HepG2 (cell line): ENCODE measurements around the gene ZNF341. TPM values are rescaled to one million over a fixed set of nuclear protein-coding genes. Genes with fewer than 3 reads are reported as not detected.

Experiments used
- ATM ChIP-seq: fragments of 450-650 bp; IDR thresholded peaks from 2 replicates; pipeline ENCODE4 v1.7.1; 2017; ENCODE audit warnings: mild to moderate bottlenecking, borderline replicate concordance
- HNRNPUL1 ChIP-seq: fragments of 200-400 bp; formaldehyde crosslinking; IDR thresholded peaks from 2 replicates; pipeline ENCODE4 v1.6.1; 2017; ENCODE audit warnings: low read depth, mild to moderate bottlenecking, low read length, moderate library complexity
- KMT2B ChIP-seq: IDR thresholded peaks from 2 replicates; pipeline ENCODE4 v1.6.1; 2016; ENCODE audit warnings: missing genetic modification reagents, missing compliant biosample characterization
- MBNL3 ChIP-seq: fragments of 250-450 bp; sonication (Bioruptor Pico); conservative IDR thresholded peaks from 2 replicates; pipeline ENCODE4 v1.8.0; 2022; ENCODE audit warnings: mild to moderate bottlenecking, inconsistent platforms
- MED8 ChIP-seq: sonication (generic); formaldehyde crosslinking; IDR thresholded peaks from 2 replicates; pipeline ENCODE4 v1.8.1; 2023; ENCODE audit warnings: mild to moderate bottlenecking, missing genetic modification reagents; ENCODE audit not compliant: insufficient replicate concordance
- NCOA2 ChIP-seq: sonication (generic); formaldehyde crosslinking; IDR thresholded peaks from 2 replicates; pipeline ENCODE4 v1.8.0; 2022; ENCODE audit warnings: inconsistent platforms
- NFYC ChIP-seq: IDR thresholded peaks from 2 replicates; pipeline ENCODE4 v1.6.1; 2016; ENCODE audit warnings: missing genetic modification reagents, missing compliant biosample characterization
- PITX1 ChIP-seq: sonication (generic); formaldehyde crosslinking; IDR thresholded peaks from 2 replicates; pipeline ENCODE4 v1.5.1; 2020; ENCODE audit warnings: mild to moderate bottlenecking, missing genetic modification reagents
- RERE ChIP-seq: IDR thresholded peaks from 2 replicates; pipeline ENCODE4 v1.6.1; 2016; ENCODE audit warnings: low read depth, missing genetic modification reagents, missing compliant biosample characterization
- SCMH1 ChIP-seq: sonication (generic); formaldehyde crosslinking; IDR thresholded peaks from 2 replicates; pipeline ENCODE4 v1.9.0; 2021; ENCODE audit warnings: missing genetic modification reagents, mild to moderate bottlenecking, borderline replicate concordance
- TARDBP ChIP-seq: sonication (generic); formaldehyde crosslinking; IDR thresholded peaks from 2 replicates; pipeline ENCODE4 v1.8.0; 2022; ENCODE audit warnings: mild to moderate bottlenecking, missing genetic modification reagents
- XBP1 ChIP-seq: sonication (generic); formaldehyde crosslinking; IDR thresholded peaks from 2 replicates; pipeline ENCODE4 v1.5.0; 2020; ENCODE audit warnings: missing genetic modification reagents
- YEATS2 ChIP-seq: sonication (generic); formaldehyde crosslinking; IDR thresholded peaks from 2 replicates; pipeline ENCODE4 v1.4.0; 2020; ENCODE audit warnings: missing genetic modification reagents, borderline replicate concordance
- ZFP36 ChIP-seq: fragments of 150-350 bp; IDR thresholded peaks from 2 replicates; pipeline ENCODE4 v1.6.1; 2018; ENCODE audit warnings: borderline replicate concordance, low read length, low read depth; ENCODE audit not compliant: partially characterized antibody
- ZKSCAN1 ChIP-seq: fragments of 150-350 bp; IDR thresholded peaks from 2 replicates; pipeline ENCODE4 v1.6.1; 2014; ENCODE audit warnings: low read length
- ZNF34 ChIP-seq: sonication (generic); formaldehyde crosslinking; IDR thresholded peaks from 2 replicates; pipeline ENCODE4 v1.4.0; 2020; ENCODE audit warnings: mild to moderate bottlenecking, missing genetic modification reagents, borderline replicate concordance
- ZNF383 ChIP-seq: sonication (generic); formaldehyde crosslinking; IDR thresholded peaks from 2 replicates; pipeline ENCODE4 v1.4.0; 2020; ENCODE audit warnings: missing genetic modification reagents, mild to moderate bottlenecking, borderline replicate concordance
- ZNF577 ChIP-seq: sonication (generic); formaldehyde crosslinking; IDR thresholded peaks from 2 replicates; pipeline ENCODE4 v1.4.0; 2020; ENCODE audit warnings: mild to moderate bottlenecking, low read depth, missing genetic modification reagents, borderline replicate concordance
- ZNF678 ChIP-seq: sonication (generic); formaldehyde crosslinking; IDR thresholded peaks from 2 replicates; pipeline ENCODE4 v1.4.0; 2020; ENCODE audit warnings: mild to moderate bottlenecking, missing genetic modification reagents
- polyA plus RNA-seq, 8 experiments: library from polyadenylated mRNA; depleted of rRNA in 3 of 8; stranded (reverse) in 7 of 8; unstranded in 1 of 8; fragments of >200 nt; fragmentation: Illumina TruSeq in 4 of 8; extraction: Trizol in 4 of 8; gene quantifications; 2 replicates each; pipeline versions ENCODE4 v1.2.1 to v1.2.3, GENCODE V29; 2011 to 2016; ENCODE audit warnings: low read depth in 4 of 8, missing spikeins in 1 of 8, mixed read lengths in 1 of 8; ENCODE audit not compliant: insufficient read depth in 1 of 8
- total RNA-seq, 5 experiments: library from RNA; depleted of rRNA; stranded (reverse); fragments of >200 nt; fragmentation: Illumina TruSeq; extraction: Trizol; gene quantifications; 2 replicates each; pipeline ENCODE4 v1.2.3, GENCODE V29; 2016; ENCODE audit warnings: low read depth in 1 of 5
- TF ChIP-seq, protein P1 (sequence below): IDR thresholded peaks from 2 replicates; pipeline ENCODE4 v1.6.1; 2016; ENCODE audit warnings: missing compliant biosample characterization, missing genetic modification reagents, borderline replicate concordance
- TF ChIP-seq, protein P2 (sequence below): sonication (generic); formaldehyde crosslinking; conservative IDR thresholded peaks from 2 replicates; pipeline ENCODE4 v1.8.0; 2022; ENCODE audit warnings: missing genetic modification reagents

The ZNF341 gene
- total and polyA plus RNA-seq, 2 of the 13 experiments (the other 11 are each of a cell fraction or from before 2014, with no cell fraction given) = 1.1 to 2.2 TPM

DNA sequence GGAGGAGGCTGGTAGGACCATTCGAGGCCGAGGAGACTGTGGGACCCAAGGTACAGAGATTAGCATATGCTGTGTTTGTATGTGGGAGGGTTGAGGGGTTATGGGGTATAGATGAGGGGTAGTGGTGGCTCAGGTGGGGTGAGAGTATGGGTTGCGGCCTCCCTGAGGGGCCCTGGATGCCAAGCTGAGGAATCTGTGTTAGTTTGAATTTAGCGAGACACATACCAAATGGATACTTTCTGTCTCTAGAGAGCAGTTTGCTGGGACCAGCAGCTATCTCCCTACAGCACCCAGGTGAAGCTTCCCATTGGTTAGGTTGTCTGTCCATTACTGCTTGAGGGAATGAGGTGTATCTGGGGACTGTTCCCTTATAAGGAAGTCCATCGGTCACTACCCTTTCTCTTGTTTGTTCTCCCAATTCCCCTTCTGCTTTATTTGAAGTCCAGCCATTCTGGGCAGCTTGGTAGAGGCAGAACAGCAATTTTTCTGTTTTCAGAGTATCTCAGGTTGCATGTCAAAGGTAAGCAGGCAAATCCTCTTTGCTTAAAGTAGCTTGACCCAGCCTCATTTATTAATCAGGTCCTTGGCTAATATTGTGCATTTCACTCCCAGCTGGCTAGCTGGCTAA, 94.6 kb downstream of the ZNF341 start (continued):
- no peak for TF ChIP-seq XBP1 (CRISPR knock-in tag)
- TF ChIP-seq SCMH1 (CRISPR knock-in tag) = no peak
- TF ChIP-seq TARDBP (CRISPR knock-in tag) = no peak
- TF ChIP-seq ZNF383 (CRISPR knock-in tag) = no peak
- TF ChIP-seq PITX1 (CRISPR knock-in tag) = no peak; the same call in 1 of the 2 replicates
- TF ChIP-seq NCOA2 = no peak
- TF ChIP-seq HNRNPUL1 = no peak
- no peak for TF ChIP-seq ATM
- peak; percentile 84 for TF ChIP-seq NFYC
- TF ChIP-seq, protein P1, sequence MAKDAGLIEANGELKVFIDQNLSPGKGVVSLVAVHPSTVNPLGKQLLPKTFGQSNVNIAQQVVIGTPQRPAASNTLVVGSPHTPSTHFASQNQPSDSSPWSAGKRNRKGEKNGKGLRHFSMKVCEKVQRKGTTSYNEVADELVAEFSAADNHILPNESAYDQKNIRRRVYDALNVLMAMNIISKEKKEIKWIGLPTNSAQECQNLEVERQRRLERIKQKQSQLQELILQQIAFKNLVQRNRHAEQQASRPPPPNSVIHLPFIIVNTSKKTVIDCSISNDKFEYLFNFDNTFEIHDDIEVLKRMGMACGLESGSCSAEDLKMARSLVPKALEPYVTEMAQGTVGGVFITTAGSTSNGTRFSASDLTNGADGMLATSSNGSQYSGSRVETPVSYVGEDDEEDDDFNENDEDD (CRISPR knock-in tag) = 0 out of 2 replicates have a peak, but pooled peaks have one; percentile 15
- TF ChIP-seq YEATS2 (CRISPR knock-in tag) = no peak
- no peak for TF ChIP-seq MED8 (CRISPR knock-in tag)
- TF ChIP-seq ZKSCAN1 = no peak
- no peak for TF ChIP-seq MBNL3 (CRISPR knock-in tag)
- no peak for TF ChIP-seq RERE
- TF ChIP-seq, protein P2, sequence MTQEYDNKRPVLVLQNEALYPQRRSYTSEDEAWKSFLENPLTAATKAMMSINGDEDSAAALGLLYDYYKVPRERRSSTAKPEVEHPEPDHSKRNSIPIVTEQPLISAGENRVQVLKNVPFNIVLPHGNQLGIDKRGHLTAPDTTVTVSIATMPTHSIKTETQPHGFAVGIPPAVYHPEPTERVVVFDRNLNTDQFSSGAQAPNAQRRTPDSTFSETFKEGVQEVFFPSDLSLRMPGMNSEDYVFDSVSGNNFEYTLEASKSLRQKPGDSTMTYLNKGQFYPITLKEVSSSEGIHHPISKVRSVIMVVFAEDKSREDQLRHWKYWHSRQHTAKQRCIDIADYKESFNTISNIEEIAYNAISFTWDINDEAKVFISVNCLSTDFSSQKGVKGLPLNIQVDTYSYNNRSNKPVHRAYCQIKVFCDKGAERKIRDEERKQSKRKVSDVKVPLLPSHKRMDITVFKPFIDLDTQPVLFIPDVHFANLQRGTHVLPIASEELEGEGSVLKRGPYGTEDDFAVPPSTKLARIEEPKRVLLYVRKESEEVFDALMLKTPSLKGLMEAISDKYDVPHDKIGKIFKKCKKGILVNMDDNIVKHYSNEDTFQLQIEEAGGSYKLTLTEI (CRISPR knock-in tag) = no peak
- TF ChIP-seq ZNF678 (CRISPR knock-in tag) = no peak
- no peak for TF ChIP-seq ZNF577 (CRISPR knock-in tag)
- TF ChIP-seq KMT2B (CRISPR knock-in tag) = no peak
- 0 out of 2 replicates have a peak, but pooled peaks have one; percentile 21 for TF ChIP-seq ZNF34 (CRISPR knock-in tag)
- TF ChIP-seq ZFP36 = no peak
